Suprapubic skin (tissue), 4 donors: ENCODE measurements around the gene RPRD1A. TPM values are rescaled to one million over a fixed set of nuclear protein-coding genes. Genes with fewer than 3 reads are reported as not detected.

ENCODE experiments used
- DNase-seq, 2 donors: peaks; one replicate each; pipeline ENCODE4 v3.0.0-alpha.2; 2019; ENCODE audit warnings: low spot score in 2 of 2
- H3K27ac ChIP-seq: fragments of 200-600 bp; sonication (generic); one replicate; pipeline ENCODE4 v1.5.1; 2019
- H3K27me3 ChIP-seq: fragments of 200-600 bp; sonication (generic); one replicate; pipeline ENCODE4 v1.5.1; 2019
- H3K36me3 ChIP-seq: fragments of 200-600 bp; sonication (generic); one replicate; pipeline ENCODE4 v1.5.1; 2019
- H3K4me1 ChIP-seq: fragments of 200-600 bp; sonication (generic); one replicate; pipeline ENCODE4 v1.5.1; 2019
- H3K4me3 ChIP-seq: fragments of 200-600 bp; sonication (generic); one replicate; pipeline ENCODE4 v1.5.1; 2019; ENCODE audit warnings: mild to moderate bottlenecking
- H3K9me3 ChIP-seq: fragments of 200-600 bp; sonication (generic); one replicate; pipeline ENCODE4 v1.5.1; 2019
- EP300 ChIP-seq: sonication (generic); formaldehyde crosslinking; IDR thresholded peaks from one replicate; pipeline ENCODE4 v1.6.1; 2017; ENCODE audit warnings: antibody characterized with exemption
- POLR2A ChIP-seq, 2 donors: fragments of 450-650 bp; IDR thresholded peaks; one replicate each; pipeline ENCODE4 v1.6.1; 2017; ENCODE audit warnings: antibody characterized with exemption in 2 of 2, mild to moderate bottlenecking in 2 of 2, moderate library complexity in 2 of 2
- POLR2AphosphoS5 ChIP-seq, 3 donors: sonication (generic); formaldehyde crosslinking; IDR thresholded peaks; one replicate each; pipeline ENCODE4 v1.6.1; 2017; ENCODE audit warnings: antibody characterized with exemption in 3 of 3
- WGBS: methylation state at CpG from one replicate; pipeline ENCODE4 v1.1.5; 2018; 5-methylcytosine and 5-hydroxymethylcytosine counted together
- total RNA-seq, 4 donors: library from RNA; depleted of rRNA; stranded (reverse); fragments of >200 nt; gene quantifications; one replicate each; pipeline ENCODE4 v1.1.0, GENCODE V29; 2016
- TF ChIP-seq, protein P1 (sequence below), 2 donors: fragments of 200-600 bp in 1 of 2; fragments of 450-650 bp in 1 of 2; sonication (generic) in 1 of 2; IDR thresholded peaks; one replicate each; pipeline ENCODE4 v1.5.1; 2016 to 2019; ENCODE audit warnings: antibody characterized with exemption in 2 of 2, mild to moderate bottlenecking in 1 of 2, moderate library complexity in 1 of 2

RPRD1A gene
- total RNA-seq, 4 donors from 2014 or later: 34.9 to 74.5 (median 47.3) TPM

DNA sequence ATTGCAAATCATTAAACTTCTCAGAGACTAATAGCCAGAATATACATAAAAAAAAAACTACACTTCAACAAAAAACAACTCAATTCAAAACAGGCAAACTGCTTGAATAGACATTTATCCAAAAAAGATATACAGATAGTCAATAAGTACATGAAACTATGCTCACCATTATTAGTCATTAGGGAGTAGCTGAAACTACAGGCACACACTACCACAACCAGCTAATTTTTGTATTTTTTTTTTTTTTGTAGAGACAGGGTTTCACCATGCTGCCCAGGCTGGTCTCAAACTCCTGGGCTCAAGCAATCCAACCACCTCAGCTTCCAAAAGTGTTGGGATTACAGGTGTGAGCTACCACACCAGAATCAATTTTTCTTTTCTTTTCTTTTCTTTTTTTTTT, 16.9 kb downstream of the RPRD1A start:
- peaks cover 10% of the 10 kb centered on the region for H3K4me1 ChIP-seq
- TF ChIP-seq POLR2A (IDR thresholded peaks at IDR 0.05) (no peak), POLR2AphosphoS5 (IDR thresholded peaks at IDR 0.05) (no peak), EP300 (no peak)
- TF ChIP-seq, protein P1, sequence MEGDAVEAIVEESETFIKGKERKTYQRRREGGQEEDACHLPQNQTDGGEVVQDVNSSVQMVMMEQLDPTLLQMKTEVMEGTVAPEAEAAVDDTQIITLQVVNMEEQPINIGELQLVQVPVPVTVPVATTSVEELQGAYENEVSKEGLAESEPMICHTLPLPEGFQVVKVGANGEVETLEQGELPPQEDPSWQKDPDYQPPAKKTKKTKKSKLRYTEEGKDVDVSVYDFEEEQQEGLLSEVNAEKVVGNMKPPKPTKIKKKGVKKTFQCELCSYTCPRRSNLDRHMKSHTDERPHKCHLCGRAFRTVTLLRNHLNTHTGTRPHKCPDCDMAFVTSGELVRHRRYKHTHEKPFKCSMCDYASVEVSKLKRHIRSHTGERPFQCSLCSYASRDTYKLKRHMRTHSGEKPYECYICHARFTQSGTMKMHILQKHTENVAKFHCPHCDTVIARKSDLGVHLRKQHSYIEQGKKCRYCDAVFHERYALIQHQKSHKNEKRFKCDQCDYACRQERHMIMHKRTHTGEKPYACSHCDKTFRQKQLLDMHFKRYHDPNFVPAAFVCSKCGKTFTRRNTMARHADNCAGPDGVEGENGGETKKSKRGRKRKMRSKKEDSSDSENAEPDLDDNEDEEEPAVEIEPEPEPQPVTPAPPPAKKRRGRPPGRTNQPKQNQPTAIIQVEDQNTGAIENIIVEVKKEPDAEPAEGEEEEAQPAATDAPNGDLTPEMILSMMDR (IDR thresholded peaks at IDR 0.05): no peak
- no peak overlapping the region for H3K27ac ChIP-seq
- H3K4me3 ChIP-seq: no peak overlapping the region
- DNase-seq: no peak
- H3K36me3 ChIP-seq: peaks cover 4% of the 10 kb centered on the region
- H3K9me3 ChIP-seq: peaks cover 10% of the 10 kb centered on the region
- no peaks in the 10 kb centered on the region for H3K27me3 ChIP-seq

DNA sequence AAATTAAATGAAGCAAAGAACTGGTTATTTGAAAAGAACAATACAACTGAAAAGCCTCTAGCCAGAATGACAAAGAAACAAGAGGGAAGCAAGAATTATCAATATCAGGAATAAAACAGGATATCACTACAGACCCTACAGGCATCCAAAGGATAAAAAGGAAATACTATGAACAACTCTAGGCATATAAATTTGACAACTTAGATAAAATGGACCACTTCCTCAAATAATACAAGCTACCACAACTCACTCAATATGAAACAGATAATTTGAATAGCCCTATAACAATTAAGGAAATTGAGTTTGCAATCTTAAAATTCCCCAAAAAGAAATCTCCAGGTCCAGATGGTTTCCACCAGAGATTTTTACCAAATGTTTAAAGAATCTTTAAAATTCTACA, 19.8 kb downstream of the RPRD1A start:
- TF ChIP-seq POLR2AphosphoS5 (IDR thresholded peaks at IDR 0.05): no peak
- TF ChIP-seq, protein P1 (IDR thresholded peaks at IDR 0.05): no peak
- TF ChIP-seq EP300: no peak
- no peak for TF ChIP-seq POLR2A (IDR thresholded peaks at IDR 0.05)
- Histone ChIP-seq H3K27ac (no peak overlapping the region), H3K9me3 (peaks cover 9% of the 10 kb centered on the region), H3K27me3 (no peaks in the 10 kb centered on the region), H3K36me3 (peaks cover 3% of the 10 kb centered on the region), H3K4me1 (peaks cover 16% of the 10 kb centered on the region), H3K4me3 (no peak overlapping the region)
- no peak for DNase-seq

DNA sequence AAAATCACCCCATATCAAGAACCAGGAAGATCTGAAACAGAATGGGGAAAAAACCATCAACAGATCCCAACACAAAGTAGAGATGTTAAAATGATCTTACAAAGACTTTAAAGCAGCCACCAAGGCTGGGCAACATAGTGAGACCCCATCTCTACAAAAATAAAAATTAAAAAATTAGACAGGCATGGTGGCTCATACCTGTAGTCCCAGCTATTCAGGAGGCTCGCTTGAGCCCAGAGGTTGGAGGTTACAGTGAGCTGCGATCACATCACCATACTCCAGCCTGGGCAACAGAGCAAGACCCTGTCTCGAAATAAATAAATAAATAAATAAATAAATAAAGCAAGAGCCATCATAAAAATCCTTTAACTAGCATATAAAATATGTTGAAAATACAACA, 20.5 kb downstream of the RPRD1A start:
- Histone ChIP-seq H3K4me1 (peaks cover 20% of the 10 kb centered on the region), H3K4me3 (no peak overlapping the region), H3K9me3 (peaks cover 4% of the 10 kb centered on the region), H3K36me3 (no peaks in the 10 kb centered on the region), H3K27me3 (no peaks in the 10 kb centered on the region), H3K27ac (no peak overlapping the region)
- DNase-seq: no peak
- 98% methylated on average over 3 of the region's 3 CpGs for WGBS
- TF ChIP-seq EP300 (no peak), POLR2AphosphoS5 (IDR thresholded peaks at IDR 0.05) (no peak), POLR2A (IDR thresholded peaks at IDR 0.05) (no peak)
- TF ChIP-seq, protein P1 (IDR thresholded peaks at IDR 0.05): no peak

DNA sequence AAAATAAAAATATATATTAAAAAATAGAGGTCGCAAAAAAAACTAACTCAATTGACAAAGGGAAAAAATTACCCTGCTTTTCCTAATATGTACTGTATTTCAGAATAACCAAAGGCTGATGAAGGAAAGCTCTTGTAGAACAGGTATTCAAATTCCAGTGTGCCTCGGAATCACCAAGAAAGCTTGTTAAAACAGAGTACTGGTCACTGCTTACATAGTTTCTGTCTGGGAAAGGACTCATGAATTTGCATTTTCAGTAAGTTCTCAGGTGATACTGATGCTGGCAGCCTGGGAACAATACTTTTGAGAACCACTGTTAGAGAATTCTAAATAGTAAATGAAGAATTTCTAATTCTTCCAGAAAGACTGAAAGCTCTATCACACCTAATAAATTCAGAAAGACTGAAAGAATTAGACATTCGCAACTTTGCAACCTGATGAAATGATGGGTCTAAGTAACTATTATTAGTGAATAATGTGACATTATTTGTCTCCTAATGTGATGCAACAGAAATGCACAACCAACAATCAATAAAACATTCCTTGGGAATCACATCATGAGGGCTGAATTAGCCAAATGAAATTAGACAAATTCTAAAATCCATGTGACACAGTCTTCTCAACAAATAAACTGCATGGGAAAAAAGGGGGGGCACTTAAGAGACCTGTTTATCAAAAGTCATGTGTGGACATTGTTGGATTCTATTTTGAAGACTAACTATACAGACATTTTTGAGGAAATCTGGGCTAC, 21.9 kb downstream of the RPRD1A start:
- no peaks in the 10 kb centered on the region for H3K36me3 ChIP-seq
- 77% methylated on average over 3 of the region's 3 CpGs for WGBS
- DNase-seq: no peak
- H3K27ac ChIP-seq: peak overlapping the region; percentile 44
- TF ChIP-seq EP300: no peak
- TF ChIP-seq POLR2A (IDR thresholded peaks at IDR 0.05): no peak
- TF ChIP-seq POLR2AphosphoS5 (IDR thresholded peaks at IDR 0.05): no peak
- TF ChIP-seq, protein P1 (IDR thresholded peaks at IDR 0.05): no peak
- no peaks in the 10 kb centered on the region for H3K27me3 ChIP-seq
- H3K4me1 ChIP-seq: peaks cover 25% of the 10 kb centered on the region
- no peak overlapping the region for H3K4me3 ChIP-seq
- H3K9me3 ChIP-seq: no peaks in the 10 kb centered on the region

DNA sequence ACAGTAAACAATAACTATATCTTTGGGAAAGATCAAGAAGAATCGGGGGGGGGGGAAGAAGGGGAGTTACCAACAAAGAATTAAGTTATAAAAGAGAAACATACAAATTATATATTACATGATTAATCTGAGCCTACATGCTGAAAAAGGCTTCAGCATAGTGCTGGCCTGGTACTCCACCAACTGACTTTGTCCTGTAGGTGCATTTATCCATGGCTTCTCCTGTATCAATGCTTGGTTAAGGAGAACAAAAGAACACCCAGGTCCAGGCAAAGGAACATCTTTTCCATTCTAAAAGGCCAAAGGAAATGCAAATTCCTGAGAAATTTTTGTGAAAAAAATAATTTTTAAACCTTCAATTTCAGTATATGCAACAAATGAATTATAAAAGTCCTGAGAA, 24.2 kb downstream of the RPRD1A start:
- TF ChIP-seq, protein P1 (IDR thresholded peaks at IDR 0.05): no peak
- TF ChIP-seq POLR2AphosphoS5 (IDR thresholded peaks at IDR 0.05): no peak
- no peak for TF ChIP-seq POLR2A (IDR thresholded peaks at IDR 0.05)
- TF ChIP-seq EP300: no peak
- Histone ChIP-seq H3K27ac (no peak overlapping the region), H3K4me1 (peaks cover 28% of the 10 kb centered on the region), H3K27me3 (no peaks in the 10 kb centered on the region), H3K9me3 (peaks cover 1% of the 10 kb centered on the region), H3K36me3 (peaks cover 4% of the 10 kb centered on the region), H3K4me3 (no peak overlapping the region)
- 97% methylated on average over 1 of the region's 1 CpG for WGBS
- no peak for DNase-seq
